Measurements from ENCODE around the gene STOM.
A peak's percentile ranks its signal among the peaks of the same experiment; 100 is the strongest.

Gene STOM

DNA sequence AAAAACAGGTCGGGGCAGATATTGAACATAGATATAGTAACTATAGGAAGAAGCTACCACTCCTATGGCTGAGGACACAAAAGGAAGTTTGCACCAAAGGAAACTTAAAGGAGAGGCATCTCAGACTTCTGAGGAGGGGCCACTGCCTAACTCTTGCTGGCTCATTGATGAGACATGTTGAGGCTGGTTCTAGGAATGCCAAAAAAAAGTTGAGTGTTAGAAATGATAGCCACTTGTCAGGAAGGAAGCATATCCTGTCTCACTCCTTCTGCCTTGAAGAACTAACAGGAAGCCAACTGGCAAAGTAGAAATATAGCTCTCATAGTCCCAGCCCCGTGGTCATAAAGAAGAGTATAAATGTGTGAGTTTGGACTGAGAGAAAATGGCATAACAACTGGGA is 23.3 kb upstream of the STOM start:
- Histone ChIP-seq H3K4me3 (ENCODE audit: low read length in 2 of 2) (no peak overlapping the region), H3K36me3 (ENCODE audit: control insufficient read depth in 2 of 2, insufficient read depth in 2 of 2, low read length in 2 of 2) (no peaks in the 10 kb centered on the region), H3K9ac (ENCODE audit: low read length in 2 of 2) (no peak overlapping the region), H3K4me1 (ENCODE audit: control insufficient read depth, insufficient read depth, low read length) (no peaks in the 10 kb centered on the region), H3K27ac (ENCODE audit: low read length) (no peak overlapping the region), H3K27me3 (ENCODE audit: control insufficient read depth in 1 of 2, insufficient read depth in 2 of 2, low read length in 2 of 2) (no peaks in the 10 kb centered on the region), H3K9me3 (ENCODE audit: control insufficient read depth in 2 of 2, low read length in 2 of 2) (no peaks in the 10 kb centered on the region)

DNA sequence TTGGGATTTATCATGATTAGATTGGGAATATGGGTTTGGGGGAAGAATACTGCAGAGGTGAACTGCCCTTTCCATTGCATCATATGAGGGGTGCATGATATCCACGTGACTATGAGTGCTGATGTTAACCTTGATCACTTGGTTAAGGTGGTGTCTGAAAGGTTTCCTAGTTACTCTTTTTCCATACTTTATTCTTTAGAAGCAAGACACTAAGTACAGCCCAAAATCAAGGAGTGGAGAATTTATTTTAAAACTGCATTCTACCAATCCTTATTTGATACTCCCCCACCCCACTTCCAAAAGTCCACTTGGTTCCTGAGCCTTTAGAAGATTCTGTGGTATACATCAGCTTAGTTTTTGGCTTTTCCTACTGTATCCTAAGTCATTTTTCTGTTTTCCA is 20.3 kb upstream of the STOM start:
- H3K36me3 ChIP-seq (ENCODE audit: control insufficient read depth in 2 of 2, insufficient read depth in 2 of 2, low read length in 2 of 2) = no peaks in the 10 kb centered on the region
- no peak overlapping the region for H3K4me3 ChIP-seq (ENCODE audit: low read length in 2 of 2)
- no peaks in the 10 kb centered on the region for H3K27me3 ChIP-seq (ENCODE audit: control insufficient read depth in 1 of 2, insufficient read depth in 2 of 2, low read length in 2 of 2)
- no peak overlapping the region for H3K9ac ChIP-seq (ENCODE audit: low read length in 2 of 2)
- H3K4me1 ChIP-seq (ENCODE audit: control insufficient read depth, insufficient read depth, low read length) = no peaks in the 10 kb centered on the region
- no peaks in the 10 kb centered on the region for H3K9me3 ChIP-seq (ENCODE audit: control insufficient read depth in 2 of 2, low read length in 2 of 2)
- no peak overlapping the region for H3K27ac ChIP-seq (ENCODE audit: low read length)

DNA sequence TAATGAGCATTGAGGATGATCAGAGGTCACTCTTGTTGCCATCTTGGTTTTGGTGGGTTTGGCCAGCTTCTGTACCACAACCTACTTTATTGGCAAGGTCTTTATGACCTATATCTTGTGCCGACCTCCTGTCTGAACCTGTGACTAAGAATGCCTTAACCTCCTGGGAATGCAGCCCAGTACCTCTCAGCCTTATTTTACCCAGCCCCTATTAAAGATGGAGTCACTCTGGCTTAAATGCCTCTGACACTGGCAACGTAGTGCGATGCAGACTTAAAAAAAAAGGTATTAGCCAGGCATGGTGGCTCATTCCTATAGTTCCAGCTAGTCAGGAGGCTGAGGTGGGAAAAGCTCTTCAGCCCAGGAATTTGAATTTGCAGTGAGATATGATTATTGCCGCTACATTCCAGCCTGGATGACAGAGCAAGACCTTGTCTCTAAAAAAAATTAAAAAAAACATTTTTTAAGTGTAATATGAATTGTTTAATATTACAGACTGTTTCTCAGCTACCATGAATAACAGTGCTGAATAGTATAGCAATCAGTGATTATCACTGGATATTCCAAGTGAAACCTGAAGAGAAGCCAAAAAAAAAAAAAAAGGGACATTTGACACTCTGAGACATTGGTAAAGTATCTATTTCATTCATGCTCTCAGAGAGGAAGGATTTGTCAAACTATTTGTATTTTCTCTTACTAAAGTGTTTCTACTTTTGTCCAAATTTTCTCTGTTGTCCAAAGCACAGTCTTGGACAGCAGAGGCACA is 18.3 kb upstream of the STOM start:
- no peaks in the 10 kb centered on the region for H3K4me1 ChIP-seq (ENCODE audit: control insufficient read depth, insufficient read depth, low read length)
- H3K9ac ChIP-seq (ENCODE audit: low read length in 2 of 2) = no peak overlapping the region
- H3K27me3 ChIP-seq (ENCODE audit: control insufficient read depth in 1 of 2, insufficient read depth in 2 of 2, low read length in 2 of 2) = no peaks in the 10 kb centered on the region
- H3K36me3 ChIP-seq (ENCODE audit: control insufficient read depth in 2 of 2, insufficient read depth in 2 of 2, low read length in 2 of 2) = no peaks in the 10 kb centered on the region
- no peak overlapping the region for H3K27ac ChIP-seq (ENCODE audit: low read length)
- no peaks in the 10 kb centered on the region for H3K9me3 ChIP-seq (ENCODE audit: control insufficient read depth in 2 of 2, low read length in 2 of 2)
- H3K4me3 ChIP-seq (ENCODE audit: low read length in 2 of 2) = no peak overlapping the region

DNA sequence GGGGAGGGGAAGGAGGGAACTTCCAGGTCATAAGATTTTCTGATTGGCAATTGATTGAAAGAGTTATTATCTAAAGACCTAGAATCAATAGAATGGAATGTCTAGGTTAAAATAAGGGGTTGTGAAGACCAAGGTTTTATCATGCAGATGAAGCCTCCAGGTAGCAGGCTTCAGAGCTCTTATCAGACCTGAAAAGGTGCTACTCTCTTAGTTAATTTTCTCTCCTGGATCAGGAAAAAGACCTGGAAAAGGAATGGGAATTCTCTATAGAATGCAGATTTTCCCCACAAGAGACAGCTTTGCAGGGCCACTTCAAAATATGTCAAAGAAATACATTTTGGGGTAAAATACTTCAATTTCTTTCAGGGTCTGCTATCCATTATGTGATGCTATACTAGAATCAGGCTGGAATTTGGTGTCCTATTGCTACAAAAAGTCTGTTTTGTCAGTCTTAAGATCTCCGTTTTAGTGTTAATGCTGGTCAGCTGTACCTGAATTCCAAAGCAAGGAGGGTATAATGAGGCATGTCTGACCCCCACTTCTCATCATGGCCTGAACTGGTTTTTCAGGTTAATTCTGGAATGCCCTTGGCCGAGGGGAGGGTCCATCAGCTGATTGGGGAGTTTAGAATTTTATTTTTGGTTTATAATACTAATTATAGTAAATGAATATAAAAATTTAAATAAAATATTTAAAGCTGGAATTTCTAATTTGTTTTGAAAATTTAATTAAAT is 16.6 kb upstream of the STOM start:
- H3K27me3 ChIP-seq (ENCODE audit: control insufficient read depth in 1 of 2, insufficient read depth in 2 of 2, low read length in 2 of 2) = no peaks in the 10 kb centered on the region
- H3K4me3 ChIP-seq (ENCODE audit: low read length in 2 of 2) = no peak overlapping the region
- no peaks in the 10 kb centered on the region for H3K9me3 ChIP-seq (ENCODE audit: control insufficient read depth in 2 of 2, low read length in 2 of 2)
- H3K4me1 ChIP-seq (ENCODE audit: control insufficient read depth, insufficient read depth, low read length) = no peaks in the 10 kb centered on the region
- H3K27ac ChIP-seq (ENCODE audit: low read length) = no peak overlapping the region
- H3K36me3 ChIP-seq (ENCODE audit: control insufficient read depth in 2 of 2, insufficient read depth in 2 of 2, low read length in 2 of 2) = no peaks in the 10 kb centered on the region
- H3K9ac ChIP-seq (ENCODE audit: low read length in 2 of 2) = no peak overlapping the region

DNA sequence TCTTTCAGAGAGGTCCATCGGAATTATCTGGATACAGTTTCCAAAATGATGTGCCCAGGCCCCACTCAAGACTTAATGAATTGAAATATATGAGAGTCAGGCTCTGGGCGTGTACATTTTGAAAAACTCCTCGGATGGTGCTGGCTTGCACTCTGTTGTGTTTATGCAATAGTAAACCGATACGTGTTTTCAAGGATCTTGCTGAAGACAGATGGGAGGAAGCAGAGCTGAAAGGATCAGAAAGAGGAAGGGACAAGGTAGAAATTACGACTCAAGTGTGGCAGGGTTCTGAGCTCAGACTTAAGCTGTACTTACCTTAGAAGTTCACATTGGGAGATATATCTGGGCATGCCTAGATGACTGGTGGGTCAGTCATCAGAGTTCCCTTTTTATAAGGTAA is 13.7 kb upstream of the STOM start:
- Histone ChIP-seq H3K36me3 (ENCODE audit: control insufficient read depth in 2 of 2, insufficient read depth in 2 of 2, low read length in 2 of 2) (no peaks in the 10 kb centered on the region), H3K9me3 (ENCODE audit: control insufficient read depth in 2 of 2, low read length in 2 of 2) (no peaks in the 10 kb centered on the region), H3K4me1 (ENCODE audit: control insufficient read depth, insufficient read depth, low read length) (no peaks in the 10 kb centered on the region), H3K9ac (ENCODE audit: low read length in 2 of 2) (no peak overlapping the region), H3K27ac (ENCODE audit: low read length) (no peak overlapping the region), H3K4me3 (ENCODE audit: low read length in 2 of 2) (no peak overlapping the region), H3K27me3 (ENCODE audit: control insufficient read depth in 1 of 2, insufficient read depth in 2 of 2, low read length in 2 of 2) (no peaks in the 10 kb centered on the region)

DNA sequence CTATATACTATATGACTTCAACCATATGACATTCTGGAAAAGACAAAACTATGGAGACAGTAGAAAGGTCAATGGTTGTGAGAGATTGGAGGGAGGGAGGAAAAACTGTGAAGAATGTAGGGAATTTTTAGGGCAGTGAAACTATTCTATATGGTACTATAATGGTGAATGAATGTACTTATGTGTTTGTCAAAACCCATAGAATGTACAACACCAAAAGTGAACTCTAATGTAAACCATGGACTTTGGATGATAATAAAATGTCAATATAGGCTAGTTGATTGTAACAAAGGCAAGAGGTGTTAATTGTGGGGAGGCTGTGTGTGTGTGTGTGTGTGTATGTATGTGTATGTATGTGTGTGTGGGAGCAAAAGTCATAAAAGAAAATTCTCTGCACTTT is 10.8 kb upstream of the STOM start:
- H3K9ac ChIP-seq (ENCODE audit: low read length in 2 of 2) = no peak overlapping the region
- H3K36me3 ChIP-seq (ENCODE audit: control insufficient read depth in 2 of 2, insufficient read depth in 2 of 2, low read length in 2 of 2) = no peaks in the 10 kb centered on the region
- no peak overlapping the region for H3K4me3 ChIP-seq (ENCODE audit: low read length in 2 of 2)
- H3K27me3 ChIP-seq (ENCODE audit: control insufficient read depth in 1 of 2, insufficient read depth in 2 of 2, low read length in 2 of 2) = no peaks in the 10 kb centered on the region
- H3K9me3 ChIP-seq (ENCODE audit: control insufficient read depth in 2 of 2, low read length in 2 of 2) = no peaks in the 10 kb centered on the region
- H3K4me1 ChIP-seq (ENCODE audit: control insufficient read depth, insufficient read depth, low read length) = no peaks in the 10 kb centered on the region
- no peak overlapping the region for H3K27ac ChIP-seq (ENCODE audit: low read length)

DNA sequence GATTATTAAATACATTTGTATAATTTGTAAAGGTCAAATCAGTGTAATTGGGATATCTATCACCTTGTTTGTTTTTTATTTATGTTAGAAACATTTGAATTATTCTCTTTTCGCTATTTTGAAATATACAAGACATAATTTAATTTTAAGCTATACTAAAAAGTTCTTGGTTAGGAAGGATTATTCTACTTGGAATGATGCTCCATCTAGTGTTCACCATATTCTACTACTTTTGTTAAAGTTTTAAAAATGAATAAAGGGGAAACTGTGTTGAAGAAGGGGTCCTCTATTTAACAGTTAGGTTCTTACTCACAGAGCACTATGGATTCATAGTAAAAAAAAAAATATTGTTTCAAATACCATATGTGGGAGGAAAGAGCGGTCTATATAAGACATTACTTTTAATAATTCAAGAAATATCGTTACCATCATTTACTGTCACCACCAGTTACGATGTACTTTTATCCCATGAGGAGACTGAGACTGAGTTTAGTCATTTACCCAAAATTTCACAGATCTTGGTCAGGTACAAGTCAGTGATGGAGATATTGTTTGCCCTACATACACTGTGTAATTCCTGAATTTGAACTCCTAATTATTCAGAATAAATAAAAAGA is 6.3 kb upstream of the STOM start:
- Histone ChIP-seq H3K9me3 (ENCODE audit: control insufficient read depth in 2 of 2, low read length in 2 of 2) (no peaks in the 10 kb centered on the region), H3K27me3 (ENCODE audit: control insufficient read depth in 1 of 2, insufficient read depth in 2 of 2, low read length in 2 of 2) (no peaks in the 10 kb centered on the region), H3K4me1 (ENCODE audit: control insufficient read depth, insufficient read depth, low read length) (peaks cover 11% of the 10 kb centered on the region), H3K36me3 (ENCODE audit: control insufficient read depth in 2 of 2, insufficient read depth in 2 of 2, low read length in 2 of 2) (no peaks in the 10 kb centered on the region), H3K27ac (ENCODE audit: low read length) (no peak overlapping the region), H3K9ac (ENCODE audit: low read length in 2 of 2) (no peak overlapping the region), H3K4me3 (ENCODE audit: low read length in 2 of 2) (no peak overlapping the region)

DNA sequence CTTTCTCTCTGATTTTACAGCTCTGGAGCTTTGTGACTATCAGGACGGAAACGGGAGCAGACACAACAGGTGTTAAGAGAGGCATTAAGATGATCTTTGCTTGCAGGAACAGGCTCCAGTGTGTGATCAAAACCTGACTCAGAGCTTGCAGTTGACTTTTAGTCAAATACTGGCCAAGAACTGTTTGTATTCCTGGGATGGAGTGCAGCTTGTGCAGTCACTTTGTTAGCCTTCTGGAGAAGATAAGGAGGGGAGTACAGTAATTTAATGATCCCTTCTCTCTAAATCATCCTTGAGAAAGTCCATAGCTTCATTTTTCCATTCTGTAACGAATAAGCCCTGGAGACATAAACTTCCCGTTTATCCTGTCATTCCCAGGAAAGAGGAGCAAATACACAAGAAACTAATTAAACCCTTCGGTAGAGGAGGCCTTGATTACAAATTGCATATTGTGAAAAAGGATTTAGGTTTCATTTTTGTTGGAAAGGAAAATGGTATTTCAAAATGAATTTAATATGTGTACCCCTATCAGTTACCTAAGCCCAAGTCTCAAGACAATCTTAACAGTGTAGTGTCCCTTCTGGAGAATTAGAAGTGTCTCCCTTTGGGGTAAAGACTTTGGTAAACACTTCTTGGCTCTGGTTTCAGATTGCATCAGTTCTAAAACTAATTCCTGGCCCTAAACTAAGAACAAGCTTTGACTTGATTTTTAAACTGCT is 3.1 kb upstream of the STOM start:
- H3K9me3 ChIP-seq (ENCODE audit: control insufficient read depth in 2 of 2, low read length in 2 of 2) = no peaks in the 10 kb centered on the region
- H3K9ac ChIP-seq (ENCODE audit: low read length in 2 of 2) = peak overlapping the region; percentile 0 to 55
- no peaks in the 10 kb centered on the region for H3K27me3 ChIP-seq (ENCODE audit: control insufficient read depth in 1 of 2, insufficient read depth in 2 of 2, low read length in 2 of 2)
- peak overlapping the region; percentile 97 for H3K27ac ChIP-seq (ENCODE audit: low read length)
- no peak overlapping the region for H3K4me3 ChIP-seq (ENCODE audit: low read length in 2 of 2)
- H3K36me3 ChIP-seq (ENCODE audit: control insufficient read depth in 2 of 2, insufficient read depth in 2 of 2, low read length in 2 of 2) = no peaks in the 10 kb centered on the region
- H3K4me1 ChIP-seq (ENCODE audit: control insufficient read depth, insufficient read depth, low read length) = peaks cover 21% of the 10 kb centered on the region

DNA sequence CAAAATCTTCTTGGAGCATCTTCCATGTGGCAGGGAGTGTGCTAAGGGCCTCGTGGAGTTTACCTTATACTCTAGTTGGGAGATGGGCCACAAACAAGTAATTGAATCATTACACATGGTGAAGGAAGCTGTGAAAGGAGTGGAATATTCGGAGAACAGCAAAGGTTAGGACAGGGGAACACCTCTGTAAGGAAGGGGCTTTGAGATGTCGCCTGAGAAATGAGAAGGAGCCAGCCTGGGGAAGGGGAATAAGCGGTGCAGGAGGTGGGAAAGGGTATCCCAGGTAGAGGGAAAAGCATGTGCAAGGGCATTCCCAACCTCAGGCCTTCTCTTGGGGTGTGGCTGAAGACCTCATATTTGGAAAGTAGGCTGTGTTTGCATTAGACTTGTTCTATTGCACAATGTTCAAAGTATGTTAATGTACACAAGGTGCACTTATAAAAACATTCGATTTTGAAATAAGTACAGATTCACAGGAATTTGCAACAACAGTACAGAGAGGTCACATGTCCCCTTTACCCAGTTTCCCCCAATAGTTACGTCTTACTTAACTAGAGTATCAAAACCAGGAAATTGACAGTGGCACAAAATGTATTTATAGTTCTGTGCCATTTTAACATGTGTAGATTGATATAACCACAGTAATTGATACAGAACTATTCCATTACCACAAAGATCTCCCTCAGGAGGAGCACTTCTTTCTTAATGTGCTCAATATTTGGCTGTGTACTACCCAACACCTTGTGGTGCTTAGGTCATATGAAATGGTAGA is 2.4 kb upstream of the STOM start:
- H3K4me3 ChIP-seq (ENCODE audit: low read length in 2 of 2) = no peak overlapping the region
- H3K9ac ChIP-seq (ENCODE audit: low read length in 2 of 2) = peak overlapping the region; percentile 0 to 55
- peaks cover 21% of the 10 kb centered on the region for H3K4me1 ChIP-seq (ENCODE audit: control insufficient read depth, insufficient read depth, low read length)
- no peaks in the 10 kb centered on the region for H3K36me3 ChIP-seq (ENCODE audit: control insufficient read depth in 2 of 2, insufficient read depth in 2 of 2, low read length in 2 of 2)
- no peaks in the 10 kb centered on the region for H3K9me3 ChIP-seq (ENCODE audit: control insufficient read depth in 2 of 2, low read length in 2 of 2)
- H3K27me3 ChIP-seq (ENCODE audit: control insufficient read depth in 1 of 2, insufficient read depth in 2 of 2, low read length in 2 of 2) = no peaks in the 10 kb centered on the region
- H3K27ac ChIP-seq (ENCODE audit: low read length) = peak overlapping the region; percentile 97

DNA sequence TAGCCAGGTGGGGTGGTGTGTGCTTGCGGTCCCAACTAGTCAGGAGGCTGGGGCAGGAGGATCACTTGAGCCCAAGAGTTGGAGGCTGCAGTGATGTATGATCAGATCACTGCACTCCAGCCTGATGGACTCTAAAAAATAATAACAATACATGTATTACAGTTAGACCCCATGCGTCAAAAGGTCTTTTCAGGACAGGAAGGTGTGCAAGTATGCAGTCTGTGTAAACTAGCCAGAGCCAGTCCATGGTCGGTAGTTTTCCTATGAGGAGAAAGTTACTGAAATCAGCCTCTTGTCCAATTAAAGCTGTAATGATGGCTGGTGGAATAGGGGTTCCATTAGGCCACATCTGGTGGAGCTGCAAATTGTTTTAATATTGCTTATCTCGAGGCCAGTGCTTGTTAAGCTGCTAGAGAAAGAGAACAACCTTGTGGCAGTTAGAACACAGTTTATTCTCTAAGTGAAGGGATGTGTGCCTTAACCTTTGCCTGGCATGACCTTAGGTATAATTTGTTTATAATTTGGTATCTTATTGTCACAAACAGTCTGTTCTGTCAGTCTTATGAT is 1.5 kb upstream of the STOM start:
- Histone ChIP-seq H3K27ac (ENCODE audit: low read length) (peak overlapping the region; percentile 97), H3K4me3 (ENCODE audit: low read length in 2 of 2) (no peak overlapping the region), H3K9me3 (ENCODE audit: control insufficient read depth in 2 of 2, low read length in 2 of 2) (no peaks in the 10 kb centered on the region), H3K36me3 (ENCODE audit: control insufficient read depth in 2 of 2, insufficient read depth in 2 of 2, low read length in 2 of 2) (no peaks in the 10 kb centered on the region), H3K9ac (ENCODE audit: low read length in 2 of 2) (no peak overlapping the region), H3K4me1 (ENCODE audit: control insufficient read depth, insufficient read depth, low read length) (peaks cover 25% of the 10 kb centered on the region), H3K27me3 (ENCODE audit: control insufficient read depth in 1 of 2, insufficient read depth in 2 of 2, low read length in 2 of 2) (no peaks in the 10 kb centered on the region)

Data from stomach smooth muscle (tissue), 2 donors.